Measurements from ENCODE around the gene TAS2R41. TPM values are rescaled to one million over a fixed set of nuclear protein-coding genes. Genes with fewer than 3 reads are reported as not detected.

TAS2R41 gene
- total RNA-seq, 4 donors from 2014 or later, result not detected

DNA sequence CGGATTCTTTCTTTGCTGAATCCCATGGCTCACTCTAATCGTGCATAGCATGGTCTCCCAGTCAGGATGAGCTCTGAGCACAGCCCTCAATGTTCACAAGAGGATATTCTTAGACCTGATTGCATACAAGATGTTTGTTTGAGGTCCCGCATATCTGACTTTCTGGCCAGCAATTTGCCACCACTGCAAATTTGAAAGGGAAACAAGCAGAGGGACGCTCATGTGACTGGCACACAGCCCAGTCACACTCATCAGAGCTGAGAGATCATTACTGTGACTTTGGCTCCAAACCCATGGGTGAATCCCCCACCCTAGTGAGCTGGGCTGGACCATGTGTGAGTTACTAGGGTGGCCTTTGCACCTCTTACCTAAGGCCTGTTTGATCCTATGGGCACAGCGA is 9.9 kb downstream of the TAS2R41 start:
- Histone ChIP-seq H3K36me3 (no peaks in the 10 kb centered on the region), H3K4me3 (no peak overlapping the region), H3K9me3 (no peaks in the 10 kb centered on the region), H3K27ac (peak overlapping the region in 2 of 4 donors; percentile 23 to 43), H3K27me3 (no peaks in the 10 kb centered on the region), H3K4me1 (no peaks in the 10 kb centered on the region)
- DNase-seq, result peak in 2 of 3 donors; percentile 67 to 80
- TF ChIP-seq, protein P1, sequence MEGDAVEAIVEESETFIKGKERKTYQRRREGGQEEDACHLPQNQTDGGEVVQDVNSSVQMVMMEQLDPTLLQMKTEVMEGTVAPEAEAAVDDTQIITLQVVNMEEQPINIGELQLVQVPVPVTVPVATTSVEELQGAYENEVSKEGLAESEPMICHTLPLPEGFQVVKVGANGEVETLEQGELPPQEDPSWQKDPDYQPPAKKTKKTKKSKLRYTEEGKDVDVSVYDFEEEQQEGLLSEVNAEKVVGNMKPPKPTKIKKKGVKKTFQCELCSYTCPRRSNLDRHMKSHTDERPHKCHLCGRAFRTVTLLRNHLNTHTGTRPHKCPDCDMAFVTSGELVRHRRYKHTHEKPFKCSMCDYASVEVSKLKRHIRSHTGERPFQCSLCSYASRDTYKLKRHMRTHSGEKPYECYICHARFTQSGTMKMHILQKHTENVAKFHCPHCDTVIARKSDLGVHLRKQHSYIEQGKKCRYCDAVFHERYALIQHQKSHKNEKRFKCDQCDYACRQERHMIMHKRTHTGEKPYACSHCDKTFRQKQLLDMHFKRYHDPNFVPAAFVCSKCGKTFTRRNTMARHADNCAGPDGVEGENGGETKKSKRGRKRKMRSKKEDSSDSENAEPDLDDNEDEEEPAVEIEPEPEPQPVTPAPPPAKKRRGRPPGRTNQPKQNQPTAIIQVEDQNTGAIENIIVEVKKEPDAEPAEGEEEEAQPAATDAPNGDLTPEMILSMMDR (IDR thresholded peaks at IDR 0.05), result no peak
- no peak for TF ChIP-seq POLR2A (IDR thresholded peaks at IDR 0.05)

DNA sequence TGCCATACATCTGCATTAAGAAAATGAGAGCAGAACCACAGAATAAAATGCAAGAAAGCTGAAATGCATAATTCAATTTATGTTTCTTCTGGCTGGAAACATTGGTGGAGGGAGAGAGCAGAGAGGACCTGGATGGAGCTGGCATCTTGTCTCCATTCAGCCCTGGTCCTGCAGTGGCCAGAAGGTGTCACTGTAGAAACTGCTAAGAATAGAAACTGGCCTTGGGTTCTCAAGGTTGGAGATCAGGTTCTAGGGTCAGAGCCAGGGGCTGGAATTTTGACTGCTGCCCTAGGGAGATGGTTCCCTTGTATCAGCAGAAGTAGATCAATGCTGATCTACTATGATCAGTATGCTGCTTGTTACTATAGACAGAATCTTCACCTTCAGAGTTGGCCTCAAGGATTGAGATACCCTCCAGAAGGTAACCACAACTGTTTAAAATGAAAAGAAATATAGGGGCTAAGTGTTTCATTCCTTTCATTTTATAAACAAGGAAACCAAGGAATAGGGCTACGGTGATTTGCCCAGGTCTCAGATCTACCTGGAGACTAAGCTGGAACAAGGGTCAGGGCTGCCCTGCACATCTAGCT is 13.1 kb downstream of the TAS2R41 start:
- H3K36me3 ChIP-seq, result no peaks in the 10 kb centered on the region
- TF ChIP-seq, protein P1 (IDR thresholded peaks at IDR 0.05), result peak in 4 of 6 experiments; percentile 33 to 59 (median 53)
- no peak for TF ChIP-seq POLR2A (IDR thresholded peaks at IDR 0.05)
- no peak overlapping the region for H3K27ac ChIP-seq
- no peaks in the 10 kb centered on the region for H3K4me1 ChIP-seq
- peak in 1 of 3 donors; percentile 64 for DNase-seq
- no peaks in the 10 kb centered on the region for H3K9me3 ChIP-seq
- H3K4me3 ChIP-seq, result no peak overlapping the region
- H3K27me3 ChIP-seq, result no peaks in the 10 kb centered on the region

DNA sequence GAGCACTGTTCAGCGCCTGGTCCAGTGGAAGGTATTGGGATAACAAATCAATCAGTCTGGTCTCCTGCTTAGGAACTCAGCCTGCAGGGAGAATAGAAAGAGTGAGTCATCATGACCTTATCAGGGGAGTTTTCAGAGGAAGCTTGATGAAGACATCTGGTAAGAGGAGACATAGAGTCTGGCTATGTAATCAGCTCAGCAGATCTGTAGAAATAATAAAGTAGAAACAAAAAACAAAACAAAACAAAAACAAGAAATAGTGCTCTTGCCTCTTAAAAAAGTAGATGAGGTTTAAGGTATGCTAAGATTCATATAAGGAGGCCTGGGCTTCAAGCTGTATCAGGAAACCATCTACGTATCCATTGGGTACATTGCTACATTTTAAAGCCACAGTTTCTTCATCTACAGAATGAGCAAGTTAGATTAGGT is 14.4 kb downstream of the TAS2R41 start:
- Histone ChIP-seq H3K4me3 (no peak overlapping the region), H3K4me1 (no peaks in the 10 kb centered on the region), H3K36me3 (no peaks in the 10 kb centered on the region), H3K27me3 (no peaks in the 10 kb centered on the region), H3K9me3 (no peaks in the 10 kb centered on the region), H3K27ac (no peak overlapping the region)
- DNase-seq, result no peak
- TF ChIP-seq POLR2A (IDR thresholded peaks at IDR 0.05), result no peak
- TF ChIP-seq, protein P1 (IDR thresholded peaks at IDR 0.05), result no peak

DNA sequence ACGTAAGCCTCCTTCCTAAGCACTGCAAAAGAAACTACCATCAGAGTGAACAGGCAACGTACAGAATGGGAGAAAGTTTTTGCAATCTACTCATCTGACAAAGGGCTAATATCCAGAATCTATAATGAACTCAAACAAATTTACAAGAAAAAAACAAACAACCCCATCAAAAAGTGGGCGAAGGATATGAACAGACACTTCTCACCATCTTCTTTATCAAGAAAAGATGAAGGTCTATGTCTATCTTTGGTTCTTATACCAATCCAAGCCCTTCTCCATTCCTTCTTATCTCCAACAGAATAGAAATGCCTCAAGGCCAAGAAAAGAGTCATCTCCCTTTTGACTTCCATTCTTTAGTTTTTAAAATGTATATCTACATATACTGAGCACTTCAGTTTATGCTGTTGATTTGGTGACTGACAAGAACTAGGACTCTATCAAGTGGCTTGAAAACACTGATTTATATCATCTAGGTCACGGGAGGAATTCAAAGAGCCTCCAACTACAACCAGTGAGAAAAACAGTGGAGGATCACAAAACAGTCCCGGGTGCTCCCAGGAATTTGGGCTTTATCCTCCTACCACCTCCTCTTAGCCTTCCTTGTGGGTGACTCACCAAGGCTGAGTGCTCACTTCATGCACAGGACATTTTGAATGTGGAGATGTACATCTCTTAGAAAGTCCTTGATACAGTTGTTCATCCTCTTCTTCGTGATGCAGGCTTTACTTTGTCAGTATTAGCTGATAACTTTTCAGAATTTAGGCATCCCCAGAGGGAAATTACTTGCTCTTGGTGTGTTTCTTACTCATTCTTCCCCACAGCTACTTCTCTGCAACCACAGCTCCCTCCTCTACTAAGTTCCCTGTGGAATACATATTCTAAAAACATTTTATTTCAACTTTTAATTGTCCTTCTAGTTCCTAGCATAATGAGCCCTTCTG is 15.4 kb downstream of the TAS2R41 start:
- Histone ChIP-seq H3K4me1 (no peaks in the 10 kb centered on the region), H3K4me3 (no peak overlapping the region), H3K27ac (no peak overlapping the region), H3K36me3 (no peaks in the 10 kb centered on the region), H3K27me3 (no peaks in the 10 kb centered on the region), H3K9me3 (no peaks in the 10 kb centered on the region)
- TF ChIP-seq, protein P1 (IDR thresholded peaks at IDR 0.05), result no peak
- TF ChIP-seq POLR2A (IDR thresholded peaks at IDR 0.05), result no peak
- no peak for DNase-seq

DNA sequence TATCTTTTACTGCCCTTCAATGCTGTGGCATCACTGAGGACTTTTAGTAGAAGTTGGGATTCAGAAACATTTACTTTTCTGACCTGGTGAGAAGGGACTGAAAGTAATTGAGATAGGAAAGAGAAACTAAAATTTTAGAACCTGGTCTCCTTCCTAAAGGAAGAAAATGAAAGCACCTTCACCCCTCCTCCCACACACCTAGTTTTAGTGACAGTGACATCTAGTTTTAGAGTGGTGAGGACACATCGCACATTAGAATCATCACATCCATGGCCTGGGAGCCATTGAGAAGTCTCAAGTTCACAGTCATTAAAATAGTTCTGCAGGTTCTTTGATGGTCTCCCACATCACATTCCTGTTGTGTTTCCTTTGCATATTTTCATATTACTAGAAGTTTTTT is 16.1 kb downstream of the TAS2R41 start:
- no peak for DNase-seq
- H3K4me1 ChIP-seq, result no peaks in the 10 kb centered on the region
- no peaks in the 10 kb centered on the region for H3K36me3 ChIP-seq
- TF ChIP-seq POLR2A (IDR thresholded peaks at IDR 0.05), result no peak
- TF ChIP-seq, protein P1 (IDR thresholded peaks at IDR 0.05), result no peak
- no peak overlapping the region for H3K27ac ChIP-seq
- no peaks in the 10 kb centered on the region for H3K9me3 ChIP-seq
- no peaks in the 10 kb centered on the region for H3K27me3 ChIP-seq
- H3K4me3 ChIP-seq, result no peak overlapping the region
